ENCODE results near the gene IFT43. TPM values are rescaled to one million over a fixed set of nuclear protein-coding genes. Genes with fewer than 3 reads are reported as not detected.

IFT43 gene
- total RNA-seq: 10 to 100 TPM; 13.6 to 15.6 TPM
- polyA plus RNA-seq: 10 to 100 TPM; 15.0 to 27.1 (median 17.6) TPM
- total RNA-seq: 7.9 to 12.0 (median 10.1) reads per million in 6 experiments

DNA sequence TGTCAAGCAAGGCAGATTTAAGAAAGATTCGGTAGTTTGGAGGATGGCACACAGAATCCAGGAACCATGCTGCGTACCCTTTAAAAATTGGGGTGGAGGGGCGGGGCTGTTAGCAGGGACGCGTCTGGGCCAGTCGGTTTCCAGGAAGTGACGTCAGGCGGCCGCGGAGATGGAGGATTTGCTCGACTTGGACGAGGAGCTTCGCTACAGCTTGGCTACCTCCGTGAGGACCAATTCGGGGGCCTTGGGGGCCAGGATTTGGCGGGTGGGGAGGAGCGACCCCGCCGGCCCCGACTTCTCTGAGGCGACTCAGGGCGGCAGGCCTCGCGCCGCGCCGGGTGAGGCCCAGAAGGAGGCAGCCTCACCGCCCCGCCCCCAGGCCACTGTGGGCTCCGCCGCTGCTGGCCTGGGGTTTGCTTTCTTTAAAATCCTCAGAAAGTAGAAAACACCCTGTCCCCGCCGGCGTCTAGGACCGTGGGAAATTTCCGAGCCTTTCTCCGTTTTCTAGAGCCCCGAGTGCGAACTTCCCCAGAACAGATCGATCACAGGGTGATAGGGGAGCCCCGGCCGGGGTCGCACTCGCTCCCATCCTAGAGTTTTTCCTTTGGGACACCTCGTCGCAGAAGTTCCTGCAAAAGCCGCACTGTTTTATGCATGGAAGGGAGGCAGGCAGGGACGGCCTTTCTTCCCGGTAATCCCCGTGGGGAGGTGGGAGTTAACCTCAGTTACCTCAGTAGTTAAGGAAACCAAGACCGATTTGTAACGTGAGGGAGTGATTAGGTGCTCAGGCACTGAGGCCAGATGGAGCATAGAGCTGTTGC, at the start of gene IFT43:
TSS of gene IFT43 (plus strand) at position 146 of the 821 bp plus-strand sequence. CDS start at position 170, 24 bp downstream.
- H3K4me1 Mint-ChIP-seq: peaks cover 14 to 40% (median 29%) of the 10 kb centered on the region in 4 donors
- peaks cover 0 to 8% (median 6%) of the 10 kb centered on the region in 3 donors for H3K36me3 Mint-ChIP-seq
- peak within 1 kb of the TSS; percentile 84 to 95 (median 90) for H3K4me3 Mint-ChIP-seq
- no peaks in the 10 kb centered on the region for H3K27me3 Mint-ChIP-seq
- POLR2A ChIA-PET: interaction anchor here (1.2 to 1.3 kb wide), 2 partner anchors 9 to 79 kb away, joined by 3 read pairs; no protein-coding TSS in a partner anchor
- no peaks in the 10 kb centered on the region for H3K9me3 Mint-ChIP-seq
- H3K27ac Mint-ChIP-seq: peak within 1 kb of the TSS; percentile 78 to 98 (median 93)
- DNase-seq (peak; percentile 83 to 96 (median 91)), ATAC-seq (peak; percentile 69 to 73)

DNA sequence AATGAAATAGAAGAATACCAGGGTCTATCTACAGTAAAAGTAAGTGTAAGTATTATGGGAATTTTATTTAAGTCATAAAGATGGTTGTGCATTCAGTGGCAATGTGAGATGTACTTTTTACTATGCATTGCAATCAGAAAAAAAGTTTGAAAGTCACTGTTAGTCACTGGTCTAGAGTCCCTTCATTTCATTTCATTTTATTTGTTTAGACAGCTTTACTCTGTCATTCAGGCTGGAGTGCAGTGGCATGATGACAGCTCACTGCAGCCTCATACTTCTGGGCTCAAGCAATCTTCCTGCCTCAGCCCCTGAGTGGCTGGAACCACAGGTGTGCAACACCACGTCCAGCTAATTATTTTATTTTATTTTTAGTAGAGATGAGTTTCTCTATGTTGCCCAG, 46.4 kb upstream of the IFT43 start:
- Mint-ChIP-seq H3K9me3 (no peaks in the 10 kb centered on the region), H3K27me3 (no peaks in the 10 kb centered on the region), H3K4me1 (peaks cover 0 to 6% (median 2%) of the 10 kb centered on the region in 4 donors), H3K36me3 (peaks cover 4 to 23% (median 6%) of the 10 kb centered on the region in 3 donors), H3K4me3 (no peak overlapping the region), H3K27ac (peak overlapping the region in 1 of 10 donors; percentile 39)
- ATAC-seq: no peak
- POLR2A ChIA-PET: no interaction called here
- DNase-seq: no peak

- ATAC-seq: no peak
- peaks cover 4 to 23% (median 6%) of the 10 kb centered on the region in 3 donors for H3K36me3 Mint-ChIP-seq
- POLR2A ChIA-PET: no interaction called here
These were observed 44.5 kb upstream of the IFT43 start for GRCh38 chr14:75941030-75941429.

GRCh38 chr14:75944607-75945241, 40.8 kb upstream of the IFT43 start:
- Mint-ChIP-seq H3K27ac (no peak overlapping the region), H3K9me3 (no peaks in the 10 kb centered on the region), H3K4me3 (no peak overlapping the region), H3K4me1 (no peaks in the 10 kb centered on the region), H3K36me3 (peaks cover 3 to 19% (median 4%) of the 10 kb centered on the region in 3 donors), H3K27me3 (no peaks in the 10 kb centered on the region)
- POLR2A ChIA-PET: no interaction called here
- ATAC-seq: no peak
- DNase-seq: no peak

More at GRCh38 chr14:75941030-75941429, 44.5 kb upstream of the IFT43 start:
- H3K4me3 Mint-ChIP-seq: no peak overlapping the region
- H3K27ac Mint-ChIP-seq: no peak overlapping the region
- DNase-seq: no peak
- H3K9me3 Mint-ChIP-seq: no peaks in the 10 kb centered on the region
- no peaks in the 10 kb centered on the region for H3K27me3 Mint-ChIP-seq
- no peaks in the 10 kb centered on the region for H3K4me1 Mint-ChIP-seq

GRCh38 chr14:75946785-75947184, 38.8 kb upstream of the IFT43 start:
- H3K4me3 Mint-ChIP-seq: no peak overlapping the region
- H3K9me3 Mint-ChIP-seq: peaks cover 0 to under 1% (median 0%) of the 10 kb centered on the region in 9 donors
- ATAC-seq (no peak), DNase-seq (no peak)
- no peak overlapping the region for H3K27ac Mint-ChIP-seq
- H3K4me1 Mint-ChIP-seq: no peaks in the 10 kb centered on the region
- H3K27me3 Mint-ChIP-seq: no peaks in the 10 kb centered on the region
- peaks cover 4 to 15% (median 7%) of the 10 kb centered on the region in 3 donors for H3K36me3 Mint-ChIP-seq
- POLR2A ChIA-PET: no interaction called here

DNA sequence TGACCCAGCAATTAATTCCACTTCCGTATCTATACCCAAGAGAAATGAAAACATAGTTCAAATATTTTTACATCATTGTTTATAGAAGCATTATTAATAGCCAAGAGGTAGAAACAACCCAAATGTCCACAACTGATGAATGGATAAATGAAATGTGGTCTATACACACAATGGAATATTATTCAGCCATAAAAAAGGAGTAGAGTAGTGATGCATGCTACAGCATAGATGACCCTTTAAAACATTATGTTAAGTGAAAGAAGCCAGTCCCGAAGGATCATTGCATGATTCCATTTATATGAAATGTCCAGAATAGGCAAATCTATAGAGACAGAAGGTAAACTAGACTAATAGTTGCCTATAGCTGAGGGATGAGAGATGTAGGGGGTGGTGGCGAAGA, 33.1 kb upstream of the IFT43 start:
- POLR2A ChIA-PET: no interaction called here
- no peaks in the 10 kb centered on the region for H3K27me3 Mint-ChIP-seq
- H3K9me3 Mint-ChIP-seq: peaks cover 0 to 9% (median 4%) of the 10 kb centered on the region in 9 donors
- DNase-seq (no peak), ATAC-seq (no peak)
- no peak overlapping the region for H3K27ac Mint-ChIP-seq
- H3K4me1 Mint-ChIP-seq: no peaks in the 10 kb centered on the region
- H3K36me3 Mint-ChIP-seq: peaks cover 3 to 11% (median 8%) of the 10 kb centered on the region in 3 donors
- no peak overlapping the region for H3K4me3 Mint-ChIP-seq

- no peak for ATAC-seq
- peaks cover 0 to 27% (median 7%) of the 10 kb centered on the region in 3 donors for H3K36me3 Mint-ChIP-seq
- POLR2A ChIA-PET: interaction anchor here (0.7 kb wide), 1 partner anchor 53 kb away, joined by 3 read pairs; no protein-coding TSS in a partner anchor
These were observed 26.5 kb upstream of the IFT43 start for GRCh38 chr14:75959031-75959430.

DNA sequence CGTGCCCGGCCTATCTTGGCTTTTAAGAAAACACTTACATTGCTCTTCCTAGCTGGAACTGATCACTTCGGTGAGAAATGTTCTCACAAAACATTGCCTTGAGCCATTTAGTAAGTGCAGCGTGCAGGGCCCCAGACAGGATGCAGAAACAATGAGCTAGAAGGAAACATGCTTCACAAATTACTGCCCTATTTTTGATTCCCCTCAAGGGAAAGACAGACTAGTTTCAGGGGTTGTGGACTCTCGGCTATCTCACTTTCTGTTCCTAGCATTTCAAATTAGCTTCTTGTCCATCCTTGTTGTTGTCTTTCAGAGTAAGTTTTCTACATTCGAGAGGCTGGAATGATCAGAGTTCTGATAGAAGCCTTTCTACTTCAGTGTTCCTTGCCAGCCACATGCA, 25.3 kb upstream of the IFT43 start:
- POLR2A ChIA-PET: interaction anchor here (0.7 kb wide), 1 partner anchor 520 kb away, joined by 6 read pairs; no protein-coding TSS in a partner anchor
- no peak for ATAC-seq
- Mint-ChIP-seq H3K27me3 (no peaks in the 10 kb centered on the region), H3K9me3 (no peaks in the 10 kb centered on the region), H3K27ac (peak overlapping the region in 1 of 10 donors; percentile 24), H3K36me3 (peaks cover 0 to 36% (median 7%) of the 10 kb centered on the region in 3 donors), H3K4me1 (peaks cover 0 to 18% (median 0%) of the 10 kb centered on the region in 4 donors), H3K4me3 (no peak overlapping the region)
- no peak for DNase-seq

More at GRCh38 chr14:75959031-75959430, 26.5 kb upstream of the IFT43 start:
- Mint-ChIP-seq H3K9me3 (no peaks in the 10 kb centered on the region), H3K4me3 (no peak overlapping the region), H3K27me3 (no peaks in the 10 kb centered on the region), H3K27ac (peak overlapping the region in 1 of 10 donors; percentile 78), H3K4me1 (peaks cover 0 to 18% (median 0%) of the 10 kb centered on the region in 4 donors)
- no peak for DNase-seq

GRCh38 chr14:75961662-75962061, 23.9 kb upstream of the IFT43 start:
- Mint-ChIP-seq H3K27me3 (no peaks in the 10 kb centered on the region), H3K4me3 (no peak overlapping the region), H3K4me1 (peaks cover 0 to 18% (median under 1%) of the 10 kb centered on the region in 4 donors), H3K27ac (no peak overlapping the region), H3K9me3 (no peaks in the 10 kb centered on the region), H3K36me3 (peaks cover 5 to 50% (median 9%) of the 10 kb centered on the region in 3 donors)
- POLR2A ChIA-PET: no interaction called here
- DNase-seq (no peak), ATAC-seq (no peak)

GRCh38 chr14:75967866-75968265, 17.7 kb upstream of the IFT43 start:
- no peak for ATAC-seq
- Mint-ChIP-seq H3K4me1 (peaks cover 0 to 8% (median 0%) of the 10 kb centered on the region in 4 donors), H3K4me3 (no peak overlapping the region), H3K9me3 (no peaks in the 10 kb centered on the region), H3K36me3 (peaks cover 5 to 45% (median 13%) of the 10 kb centered on the region in 3 donors), H3K27ac (no peak overlapping the region), H3K27me3 (no peaks in the 10 kb centered on the region)
- POLR2A ChIA-PET: no interaction called here
- no peak for DNase-seq

DNA sequence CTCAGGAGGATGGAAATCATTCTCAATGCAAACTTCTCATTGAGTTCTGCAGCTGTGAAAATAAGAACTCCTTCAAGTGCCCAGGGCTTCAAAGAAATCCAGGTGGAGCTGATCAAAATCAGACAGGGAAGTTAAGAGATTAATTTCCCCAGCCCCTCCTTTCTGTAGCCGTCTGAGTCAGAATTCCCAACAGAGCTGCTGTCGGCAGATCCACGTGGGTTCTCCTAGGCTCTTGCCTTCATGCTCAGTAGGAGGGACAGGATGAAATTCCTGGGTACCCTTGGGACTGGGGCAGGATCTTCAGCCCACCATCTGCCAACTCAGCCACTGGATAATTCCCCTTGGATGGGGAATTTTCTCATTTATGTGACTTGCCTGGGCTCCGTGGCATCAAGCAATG, 17.1 kb upstream of the IFT43 start:
- Mint-ChIP-seq H3K4me3 (no peak overlapping the region), H3K36me3 (peaks cover 5 to 45% (median 13%) of the 10 kb centered on the region in 3 donors), H3K9me3 (no peaks in the 10 kb centered on the region), H3K4me1 (peaks cover 0 to 8% (median 0%) of the 10 kb centered on the region in 4 donors), H3K27me3 (no peaks in the 10 kb centered on the region), H3K27ac (no peak overlapping the region)
- ATAC-seq (no peak), DNase-seq (no peak)
- POLR2A ChIA-PET: no interaction called here

DNA sequence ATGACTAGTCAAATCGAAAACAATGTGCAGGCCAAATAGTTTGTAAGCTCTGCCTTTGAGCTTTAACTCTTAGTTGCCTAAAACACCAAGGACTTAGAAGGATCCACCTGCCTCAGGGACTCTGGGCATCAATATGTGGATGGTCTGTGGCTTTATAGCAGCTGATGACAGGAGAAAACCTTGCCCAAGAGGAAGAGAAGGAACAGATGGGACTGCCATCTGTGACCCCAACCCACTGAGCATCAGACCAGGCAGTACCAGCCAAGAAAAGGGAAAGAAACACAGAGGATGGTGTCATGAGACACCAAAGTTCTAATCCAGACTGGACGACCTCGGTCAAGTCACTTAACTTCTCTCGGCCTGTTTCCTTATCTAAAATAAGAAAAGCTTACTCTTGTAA, 16.4 kb upstream of the IFT43 start:
- POLR2A ChIA-PET: no interaction called here
- ATAC-seq (no peak), DNase-seq (no peak)
- no peaks in the 10 kb centered on the region for H3K9me3 Mint-ChIP-seq
- peaks cover 0 to 8% (median 0%) of the 10 kb centered on the region in 4 donors for H3K4me1 Mint-ChIP-seq
- no peaks in the 10 kb centered on the region for H3K27me3 Mint-ChIP-seq
- H3K4me3 Mint-ChIP-seq: no peak overlapping the region
- peaks cover 5 to 40% (median 13%) of the 10 kb centered on the region in 3 donors for H3K36me3 Mint-ChIP-seq
- peak overlapping the region in 1 of 10 donors; percentile 38 for H3K27ac Mint-ChIP-seq

DNA sequence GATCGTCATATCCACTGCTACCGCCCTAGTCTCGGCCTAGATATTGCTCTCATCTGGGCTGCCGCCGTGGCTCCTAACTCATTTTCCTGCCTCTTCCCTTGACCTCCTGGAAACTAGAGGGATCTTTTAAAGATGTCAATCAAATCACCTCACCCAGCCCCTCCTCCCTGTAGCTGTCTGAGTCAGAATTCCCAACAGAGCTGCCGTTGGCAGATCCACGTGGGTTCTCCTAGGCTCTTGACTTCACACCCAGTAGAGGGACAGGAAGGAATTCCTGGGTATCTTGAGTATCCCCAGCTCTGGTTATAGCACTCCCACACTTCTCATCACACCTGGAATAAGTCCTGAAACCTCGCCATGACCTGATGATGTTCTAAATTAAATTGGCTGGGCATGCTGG, 15.7 kb upstream of the IFT43 start:
- no peak for ATAC-seq
- POLR2A ChIA-PET: no interaction called here
- no peaks in the 10 kb centered on the region for H3K27me3 Mint-ChIP-seq
- no peak overlapping the region for H3K4me3 Mint-ChIP-seq
- peaks cover 5 to 35% (median 13%) of the 10 kb centered on the region in 3 donors for H3K36me3 Mint-ChIP-seq
- H3K27ac Mint-ChIP-seq: no peak overlapping the region
- peaks cover 0 to 8% (median 0%) of the 10 kb centered on the region in 4 donors for H3K4me1 Mint-ChIP-seq
- DNase-seq: no peak
- no peaks in the 10 kb centered on the region for H3K9me3 Mint-ChIP-seq

Data from naive thymus-derived CD8-positive, alpha-beta T cell (primary cell).